BJ (cell line): ENCODE results near the gene MAFB. TPM values are rescaled to one million over a fixed set of nuclear protein-coding genes. Genes with fewer than 3 reads are reported as not detected.

Experiments
- CTCF ChIA-PET: fragments of 350-600 bp; formaldehyde crosslinking; extraction: SDS; loops from one replicate; lab custom pipeline; 2021; ENCODE audit warnings: antibody characterized with exemption, inconsistent platforms; lab: Yijun Ruan, JAX
- POLR2A ChIA-PET: fragments of 300-600 bp; sonication (Branson Sonifier 250); formaldehyde crosslinking; extraction: SDS; loops from one replicate; lab custom pipeline; 2021; ENCODE audit warnings: antibody characterized with exemption; lab: Charles Lee
- DNase-seq: peaks from one replicate; pipeline ENCODE4 v3.0.0-alpha.2; 2011; ENCODE audit warnings: low read depth
- H3K27me3 ChIP-seq: 2 replicates; pipeline ENCODE4 v1.6.0; 2011; ENCODE audit warnings: low read length; ENCODE audit not compliant: control insufficient read depth, insufficient read depth
- H3K36me3 ChIP-seq: 2 replicates; pipeline ENCODE4 v1.5.1; 2011; ENCODE audit warnings: low read length; ENCODE audit not compliant: control insufficient read depth, insufficient read depth
- H3K4me3 ChIP-seq: 2 replicates; pipeline ENCODE4 v1.5.1; 2011; ENCODE audit warnings: low read depth, mild to moderate bottlenecking, control low read depth, low read length
- polyA plus RNA-seq: library from polyadenylated mRNA; depleted of rRNA; stranded (reverse); fragments of >200 nt; gene quantifications from 2 replicates; pipeline ENCODE4 v1.2.3, GENCODE V29; 2011
- TF ChIP-seq, protein P1 (sequence below): IDR thresholded peaks from 2 replicates; pipeline ENCODE4 v1.5.1; 2011; ENCODE audit warnings: low read depth, mild to moderate bottlenecking, control low read depth, inconsistent platforms, low read length, moderate library complexity; ENCODE audit not compliant: insufficient read depth

The MAFB gene
- polyA plus RNA-seq, 1 experiment: 0.06 TPM

DNA sequence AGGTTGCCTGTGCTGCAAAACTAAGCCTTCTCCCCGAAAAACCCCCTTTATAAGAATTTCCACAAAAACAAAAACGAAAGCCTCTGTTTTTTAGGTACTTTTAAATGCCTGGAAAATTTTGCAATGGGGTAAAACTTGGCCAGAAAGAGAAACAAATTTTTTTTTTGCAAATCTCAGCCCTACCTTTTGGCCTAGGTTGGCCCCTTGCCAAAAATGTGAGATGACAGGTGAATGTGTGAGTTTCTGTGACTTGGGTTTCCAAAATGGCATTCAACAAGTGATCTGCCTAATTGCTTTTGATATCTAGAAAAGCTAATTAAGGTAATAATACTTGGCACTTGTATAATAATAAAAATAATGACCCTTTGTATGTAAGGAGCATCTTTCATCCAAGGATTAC, 48.4 kb downstream of the MAFB start:
- Histone ChIP-seq H3K36me3 (no peaks in the 10 kb centered on the region), H3K27me3 (no peaks in the 10 kb centered on the region), H3K4me3 (no peak overlapping the region)
- DNase-seq: no peak
- ChIA-PET CTCF (no interaction called here), POLR2A (no interaction called here)
- TF ChIP-seq, protein P1, sequence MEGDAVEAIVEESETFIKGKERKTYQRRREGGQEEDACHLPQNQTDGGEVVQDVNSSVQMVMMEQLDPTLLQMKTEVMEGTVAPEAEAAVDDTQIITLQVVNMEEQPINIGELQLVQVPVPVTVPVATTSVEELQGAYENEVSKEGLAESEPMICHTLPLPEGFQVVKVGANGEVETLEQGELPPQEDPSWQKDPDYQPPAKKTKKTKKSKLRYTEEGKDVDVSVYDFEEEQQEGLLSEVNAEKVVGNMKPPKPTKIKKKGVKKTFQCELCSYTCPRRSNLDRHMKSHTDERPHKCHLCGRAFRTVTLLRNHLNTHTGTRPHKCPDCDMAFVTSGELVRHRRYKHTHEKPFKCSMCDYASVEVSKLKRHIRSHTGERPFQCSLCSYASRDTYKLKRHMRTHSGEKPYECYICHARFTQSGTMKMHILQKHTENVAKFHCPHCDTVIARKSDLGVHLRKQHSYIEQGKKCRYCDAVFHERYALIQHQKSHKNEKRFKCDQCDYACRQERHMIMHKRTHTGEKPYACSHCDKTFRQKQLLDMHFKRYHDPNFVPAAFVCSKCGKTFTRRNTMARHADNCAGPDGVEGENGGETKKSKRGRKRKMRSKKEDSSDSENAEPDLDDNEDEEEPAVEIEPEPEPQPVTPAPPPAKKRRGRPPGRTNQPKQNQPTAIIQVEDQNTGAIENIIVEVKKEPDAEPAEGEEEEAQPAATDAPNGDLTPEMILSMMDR: no peak

DNA sequence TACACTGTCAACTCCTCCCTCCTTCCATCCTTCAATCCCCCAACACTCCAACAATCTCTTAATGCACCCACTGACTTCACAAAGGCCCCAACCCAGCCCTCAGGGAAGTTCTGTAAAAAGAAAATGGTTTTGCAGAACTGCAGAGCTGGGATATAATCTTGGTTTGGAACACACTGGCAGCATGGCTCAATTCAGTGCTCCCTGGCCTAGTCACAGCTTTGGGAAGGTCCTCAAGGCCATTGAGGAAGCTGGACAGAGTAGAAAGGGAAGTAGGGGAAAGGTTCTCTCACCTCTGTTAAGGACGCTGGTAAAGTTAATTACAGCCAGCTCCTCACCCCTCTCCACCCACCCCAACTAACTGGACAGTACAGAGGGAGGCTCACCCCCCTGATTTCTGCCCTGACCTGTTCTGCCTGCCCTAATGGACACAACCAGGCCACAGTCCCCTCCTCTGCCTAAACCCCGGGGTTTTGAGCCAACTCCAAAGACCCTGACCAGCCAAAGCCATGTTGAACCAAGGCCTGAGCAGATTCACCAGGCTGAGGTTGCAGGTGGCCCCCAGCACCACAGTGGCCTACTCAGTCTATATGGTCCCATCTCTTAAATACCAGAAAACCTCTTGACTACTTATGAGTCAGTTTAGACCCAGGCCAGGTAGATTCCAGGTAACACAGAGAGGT, 49.2 kb downstream of the MAFB start:
- H3K36me3 ChIP-seq: no peaks in the 10 kb centered on the region
- ChIA-PET CTCF (no interaction called here), POLR2A (no interaction called here)
- H3K27me3 ChIP-seq: no peaks in the 10 kb centered on the region
- no peak overlapping the region for H3K4me3 ChIP-seq
- TF ChIP-seq, protein P1: no peak
- DNase-seq: no peak

DNA sequence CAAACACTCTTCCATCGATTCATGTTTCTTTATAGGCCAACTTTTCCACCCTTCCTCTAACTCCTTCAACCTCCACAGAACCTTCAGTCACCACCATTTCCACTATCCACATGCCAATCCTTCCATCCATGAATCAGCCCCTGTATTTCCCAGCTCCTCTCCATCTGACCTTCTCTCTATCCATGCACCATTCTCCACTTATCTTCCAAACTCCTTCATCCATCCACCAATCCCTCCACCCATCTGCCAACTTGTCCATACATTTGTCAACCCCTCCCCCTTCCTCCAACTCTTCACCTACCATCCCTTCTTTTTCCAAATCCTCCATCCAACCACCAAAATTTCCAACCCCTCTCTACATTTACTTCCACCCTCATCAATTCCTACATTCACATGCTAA, 49.9 kb downstream of the MAFB start:
- no peak for DNase-seq
- CTCF ChIA-PET: no interaction called here
- Histone ChIP-seq H3K4me3 (no peak overlapping the region), H3K27me3 (no peaks in the 10 kb centered on the region), H3K36me3 (no peaks in the 10 kb centered on the region)
- POLR2A ChIA-PET: no interaction called here
- TF ChIP-seq, protein P1: no peak

DNA sequence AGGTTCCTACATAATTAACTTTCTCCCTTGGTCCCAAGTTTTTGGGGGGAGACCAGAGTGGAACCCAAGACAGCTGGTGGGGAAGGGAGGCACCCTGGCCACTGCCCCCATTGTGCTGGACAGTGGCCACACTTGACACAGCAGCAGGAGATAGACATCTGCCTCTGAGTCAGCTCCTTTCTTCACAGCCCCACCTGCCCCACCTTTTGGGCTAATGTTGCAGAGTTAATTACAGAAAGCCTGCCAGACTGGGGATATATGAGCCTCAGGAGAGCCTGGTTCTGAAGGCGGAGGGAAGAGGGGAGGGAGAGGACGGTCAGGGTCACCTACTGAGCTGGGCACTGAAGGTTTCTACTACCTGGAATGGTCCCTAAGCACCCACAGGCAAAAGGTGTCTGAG, 50.6 kb downstream of the MAFB start:
- CTCF ChIA-PET: no interaction called here
- POLR2A ChIA-PET: no interaction called here
- Histone ChIP-seq H3K36me3 (no peaks in the 10 kb centered on the region), H3K4me3 (no peak overlapping the region), H3K27me3 (no peaks in the 10 kb centered on the region)
- TF ChIP-seq, protein P1: no peak
- no peak for DNase-seq

DNA sequence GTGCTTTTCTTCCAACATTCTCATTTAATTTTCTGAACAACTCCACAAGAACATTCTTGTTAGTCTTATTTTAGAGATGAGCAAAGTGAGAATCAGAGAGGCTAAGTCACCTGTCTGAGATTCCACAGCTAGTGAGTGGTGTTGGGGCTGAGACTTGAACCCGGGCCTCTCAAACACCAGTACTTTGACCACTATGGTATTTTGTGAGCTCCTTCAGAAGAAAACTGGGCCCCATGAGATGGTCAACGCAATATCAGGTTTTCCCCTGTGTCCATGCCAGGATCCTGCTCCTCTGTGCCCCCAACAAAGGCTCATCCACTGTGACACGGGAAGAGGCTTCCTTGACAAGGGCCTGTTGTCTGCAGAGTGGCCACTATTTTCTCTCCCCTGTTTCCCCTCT, 51.9 kb downstream of the MAFB start:
- H3K27me3 ChIP-seq: no peaks in the 10 kb centered on the region
- POLR2A ChIA-PET: no interaction called here
- DNase-seq: no peak
- no peak overlapping the region for H3K4me3 ChIP-seq
- CTCF ChIA-PET: interaction anchor here (1.5 kb wide), 1 partner anchor 13 kb away, joined by 5 read pairs; no protein-coding TSS in a partner anchor
- TF ChIP-seq, protein P1: no peak
- H3K36me3 ChIP-seq: no peaks in the 10 kb centered on the region
